ENCODE results near the gene FZD2. TPM values are rescaled to one million over a fixed set of nuclear protein-coding genes. Genes with fewer than 3 reads are reported as not detected.

Gene FZD2
- total and polyA plus RNA-seq, 2 of the 8 experiments (the other 6 are each of a cell fraction or from before 2014, with no cell fraction given), result 17.6 to 86.7 TPM

- Histone ChIP-seq H3K4me2 (ENCODE audit: insufficient read depth in 1 of 2, low read depth in 2 of 2, low read length in 2 of 2) (peak overlapping the region; percentile 14 to 59), H3K14ac (ENCODE audit: insufficient read length) (no peak overlapping the region), H3K56ac (replicated peaks; ENCODE audit: insufficient read length, low read depth, low read length) (no peak overlapping the region), H3K4me1 (replicated peaks in 1 of 4; ENCODE audit: control insufficient read depth in 3 of 4, insufficient read depth in 4 of 4, low read length in 3 of 4) (peaks cover 17 to 52% (median 41%) of the 10 kb centered on the region in 4 experiments), H3K4ac (replicated peaks; ENCODE audit: insufficient read length, low read depth, low read length) (no peak overlapping the region), H3K18ac (ENCODE audit: extremely low read depth, low read length) (no peak overlapping the region), H3K79me2 (ENCODE audit: control insufficient read depth in 1 of 2, insufficient read depth in 2 of 2, low read length in 2 of 2) (no peaks in the 10 kb centered on the region), H2BK15ac (ENCODE audit: low read length) (no peak overlapping the region), H4K8ac (ENCODE audit: extremely low read depth, insufficient read depth, low read length) (no peak overlapping the region), H3K27ac (ENCODE audit: low read depth, low read length) (no peak overlapping the region), H2AFZ (ENCODE audit: low read length) (no peak overlapping the region), H2AK5ac (ENCODE audit: low read depth, low read length) (no peak overlapping the region), H3K79me1 (ENCODE audit: low read depth, low read length) (no peaks in the 10 kb centered on the region), H4K5ac (ENCODE audit: insufficient read length, low read depth, low read length) (no peak overlapping the region), H2BK12ac (ENCODE audit: low read depth, low read length) (no peak overlapping the region), H2BK20ac (ENCODE audit: low read length) (no peak overlapping the region), H3K4me3 (ENCODE audit: extremely low read depth in 1 of 4, insufficient read depth in 2 of 4, low read depth in 3 of 4, low read length in 4 of 4) (peak overlapping the region in 3 of 4 experiments; percentile 18 to 46 (median 24); a peak in 4 of 8 replicates), H3K23ac (ENCODE audit: insufficient read length) (no peak overlapping the region), H2BK5ac (ENCODE audit: low read depth, low read length) (no peak overlapping the region), H4K91ac (replicated peaks; ENCODE audit: insufficient read length, low read length) (peak overlapping the region; percentile 52), H2BK120ac (replicated peaks; ENCODE audit: low read depth, low read length) (no peak overlapping the region), H3K27me3 (replicated peaks in 1 of 4; ENCODE audit: control insufficient read depth in 3 of 4, extremely low read depth in 1 of 4, insufficient read depth in 3 of 4, low read length in 3 of 4) (peaks cover 11 to 61% (median 36%) of the 10 kb centered on the region in 4 experiments), H3K23me2 (ENCODE audit: low read depth, low read length) (peaks cover 3% of the 10 kb centered on the region; the same call in 1 of the 2 replicates), H3K9me3 (ENCODE audit: insufficient read depth in 2 of 2, low read depth in 1 of 2, low read length in 1 of 2) (no peaks in the 10 kb centered on the region), H3K9ac (replicated peaks in 1 of 4; ENCODE audit: extremely low read depth in 1 of 4, low read depth in 3 of 4, low read length in 3 of 4) (no peak overlapping the region), H4K20me1 (replicated peaks in 1 of 2; ENCODE audit: control insufficient read depth in 1 of 2, insufficient read depth in 2 of 2, low read length in 2 of 2) (no peaks in the 10 kb centered on the region), H3K36me3 (ENCODE audit: control insufficient read depth in 2 of 4, insufficient read depth in 4 of 4, low read length in 3 of 4) (no peaks in the 10 kb centered on the region)
- POLR2A ChIA-PET (ENCODE audit: partially characterized antibody), result interaction anchor here (0.8 to 14.7 kb wide), 9 partner anchors 8 to 169 kb away, joined by 3 to 219 read pairs (median 6); partner anchors contain the start of genes DBF4B, FZD2 and MEIOC
- peak; percentile 74 for FAIRE-seq
- 1% methylated on average over 5 of the region's 15 CpGs; no CpG with 5 or more reads in 1 of the 2 experiments for WGBS, 2 experiments (ENCODE audit: extremely low coverage in 1 of 2, insufficient coverage in 1 of 2, insufficient read length in 1 of 2, insufficient replicate concordance in 2 of 2, low coverage in 1 of 2, low lambda C conversion rate in 2 of 2, missing lambda C conversion rate in 1 of 2)
- CTCF ChIA-PET (ENCODE audit: partially characterized antibody), result interaction anchor here (0.6 to 1.7 kb wide), 8 partner anchors 9 to 164 kb away, joined by 3 to 5 read pairs (median 4); partner anchors contain the start of gene MEIOC
- peak; percentile 89 to 91 for DNase-seq (ENCODE audit: low read depth in 1 of 2, low spot score in 2 of 2)
- TF ChIP-seq CHD2 (IDR thresholded peaks at IDR 0.05; ENCODE audit: low read length) (peak; percentile 53; the same call in 1 of the 2 replicates), BACH1 (IDR thresholded peaks at IDR 0.05; ENCODE audit: low read length) (peak; percentile 51; the same call in 1 of the 2 replicates), YY1 (IDR thresholded peaks at IDR 0.05; ENCODE audit: low read depth, low read length) (peak; percentile 61; the same call in 1 of the 2 replicates), E2F6 (IDR thresholded peaks at IDR 0.05) (peak; percentile 18; the same call in 1 of the 2 replicates), SIRT6 (IDR thresholded peaks at IDR 0.05; ENCODE audit: low read length) (no peak), SIN3A (conservative IDR thresholded peaks at IDR 0.05 in 1 of 2, IDR thresholded peaks at IDR 0.05 in 1 of 2; ENCODE audit: low read depth in 1 of 2, low read length in 2 of 2) (peak; percentile 88 to 94), BRCA1 (IDR thresholded peaks at IDR 0.05; ENCODE audit: low read depth, low read length) (no peak), POLR2AphosphoS5 (IDR thresholded peaks at IDR 0.05; ENCODE audit: low read depth, low read length) (peak; percentile 66; the same call in 1 of the 2 replicates), CEBPB (IDR thresholded peaks at IDR 0.05; ENCODE audit: low read depth, low read length) (peak; percentile 40; the same call in 1 of the 2 replicates), RBBP5 (IDR thresholded peaks at IDR 0.05; ENCODE audit: borderline replicate concordance, low read depth, low read length) (peak; percentile 27; the same call in 1 of the 2 replicates), TBP (IDR thresholded peaks at IDR 0.05; ENCODE audit: low read depth, low read length) (peak; percentile 34; the same call in 1 of the 2 replicates), SP1 (IDR thresholded peaks at IDR 0.05; ENCODE audit: low read depth, low read length) (peak; percentile 92), KDM1A (IDR thresholded peaks at IDR 0.05; ENCODE audit: borderline replicate concordance, low read length) (no peak)
Measured at GRCh38 chr17:44539673-44540072, 17.6 kb upstream of the FZD2 start.

Measured in H1 (cell line).